ENCODE data around the gene MAFG. TPM values are rescaled to one million over a fixed set of nuclear protein-coding genes. Genes with fewer than 3 reads are reported as not detected.

Gene MAFG
- total and polyA plus RNA-seq, 2 of the 13 experiments (the other 11 are each of a cell fraction or from before 2014, with no cell fraction given): 14.5 to 20.0 TPM

GRCh38 chr17:81901167-81902022 lies 26.1 kb downstream of the MAFG start (continued):
- no peak for TF ChIP-seq ZBTB40 (IDR thresholded peaks at IDR 0.05)
- TF ChIP-seq ZBTB40 (CRISPR knock-in tag; IDR thresholded peaks at IDR 0.05): peak; percentile 13; the same call in 1 of the 2 replicates
- TF ChIP-seq THAP7 (CRISPR knock-in tag; IDR thresholded peaks at IDR 0.05): no peak
- no peak for TF ChIP-seq ZNF670 (CRISPR knock-in tag; IDR thresholded peaks at IDR 0.05; ENCODE audit: borderline replicate concordance)
- TF ChIP-seq BORCS8-MEF2B (CRISPR knock-in tag; IDR thresholded peaks at IDR 0.05): peak; percentile 78; the same call in 1 of the 2 replicates
- TF ChIP-seq CEBPB (IDR thresholded peaks at IDR 0.05; ENCODE audit: borderline replicate concordance, low read depth, low read length): no peak
- TF ChIP-seq JUN (CRISPR knock-in tag; IDR thresholded peaks at IDR 0.05): no peak
- TF ChIP-seq, protein P1, sequence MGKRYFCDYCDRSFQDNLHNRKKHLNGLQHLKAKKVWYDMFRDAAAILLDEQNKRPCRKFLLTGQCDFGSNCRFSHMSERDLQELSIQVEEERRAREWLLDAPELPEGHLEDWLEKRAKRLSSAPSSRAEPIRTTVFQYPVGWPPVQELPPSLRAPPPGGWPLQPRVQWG (CRISPR knock-in tag; IDR thresholded peaks at IDR 0.05; ENCODE audit: borderline replicate concordance, low read depth): no peak
- no peak for TF ChIP-seq PAX8 (CRISPR knock-in tag; IDR thresholded peaks at IDR 0.05; ENCODE audit: borderline replicate concordance)
- no peak for TF ChIP-seq JDP2 (CRISPR knock-in tag; IDR thresholded peaks at IDR 0.05; ENCODE audit: borderline replicate concordance)
- TF ChIP-seq KAT7 (CRISPR knock-in tag; IDR thresholded peaks at IDR 0.05; ENCODE audit: borderline replicate concordance): no peak
- TF ChIP-seq, protein P2, sequence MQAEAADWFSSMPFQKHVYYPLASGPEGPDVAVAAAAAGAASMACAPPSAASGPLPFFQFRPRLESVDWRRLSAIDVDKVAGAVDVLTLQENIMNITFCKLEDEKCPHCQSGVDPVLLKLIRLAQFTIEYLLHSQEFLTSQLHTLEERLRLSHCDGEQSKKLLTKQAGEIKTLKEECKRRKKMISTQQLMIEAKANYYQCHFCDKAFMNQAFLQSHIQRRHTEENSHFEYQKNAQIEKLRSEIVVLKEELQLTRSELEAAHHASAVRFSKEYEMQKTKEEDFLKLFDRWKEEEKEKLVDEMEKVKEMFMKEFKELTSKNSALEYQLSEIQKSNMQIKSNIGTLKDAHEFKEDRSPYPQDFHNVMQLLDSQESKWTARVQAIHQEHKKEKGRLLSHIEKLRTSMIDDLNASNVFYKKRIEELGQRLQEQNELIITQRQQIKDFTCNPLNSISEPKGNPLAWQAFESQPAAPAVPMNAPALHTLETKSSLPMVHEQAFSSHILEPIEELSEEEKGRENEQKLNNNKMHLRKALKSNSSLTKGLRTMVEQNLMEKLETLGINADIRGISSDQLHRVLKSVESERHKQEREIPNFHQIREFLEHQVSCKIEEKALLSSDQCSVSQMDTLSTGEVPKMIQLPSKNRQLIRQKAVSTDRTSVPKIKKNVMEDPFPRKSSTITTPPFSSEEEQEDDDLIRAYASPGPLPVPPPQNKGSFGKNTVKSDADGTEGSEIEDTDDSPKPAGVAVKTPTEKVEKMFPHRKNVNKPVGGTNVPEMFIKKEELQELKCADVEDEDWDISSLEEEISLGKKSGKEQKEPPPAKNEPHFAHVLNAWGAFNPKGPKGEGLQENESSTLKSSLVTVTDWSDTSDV (CRISPR knock-in tag; IDR thresholded peaks at IDR 0.05): no peak
- TF ChIP-seq HNF1B (CRISPR knock-in tag; IDR thresholded peaks at IDR 0.05): 0 out of 2 replicates have a peak, but pooled peaks have one; percentile 43

All from HepG2 (cell line).